HG03095 (cell line): ENCODE data around the gene CEP104.

Experiments used
- ATAC-seq: cut with Tn5 transposase; IDR thresholded peaks from one replicate; pipeline ENCODE4 v1.9.1; 2021; ENCODE audit warnings: moderate library complexity; ENCODE audit not compliant: unreplicated experiment

Gene CEP104

GRCh38 chr1:3767328-3767925 is 89.6 kb downstream of the CEP104 start:
- ATAC-seq = no peak

GRCh38 chr1:3763351-3764125 is 93.5 kb downstream of the CEP104 start:
- ATAC-seq = no peak

GRCh38 chr1:3762873-3763228 is 94.2 kb downstream of the CEP104 start:
- ATAC-seq = no peak

- no peak for ATAC-seq
Measured at GRCh38 chr1:3762151-3762872, 94.7 kb downstream of the CEP104 start.
